WTC11 (cell line): Measurements from ENCODE around the gene LIMS4.
"Not testable (repeated sequence)": the region's sequence is repeated elsewhere in the genome, so short reads cannot be mapped to it uniquely, and the experiment has no call there.

Experiments
- FOXJ3 ChIP-seq: sonication (generic); formaldehyde crosslinking; IDR thresholded peaks from 2 replicates; pipeline ENCODE4 v1.9.0; 2021; ENCODE audit warnings: missing genetic modification reagents, mild to moderate bottlenecking, borderline replicate concordance
- KAT7 ChIP-seq: sonication (generic); formaldehyde crosslinking; IDR thresholded peaks from 2 replicates; pipeline ENCODE4 v1.8.1; 2023; ENCODE audit warnings: missing genetic modification reagents, mild to moderate bottlenecking, borderline replicate concordance
- NR2C2 ChIP-seq: sonication (generic); formaldehyde crosslinking; IDR thresholded peaks from 2 replicates; pipeline ENCODE4 v1.8.0; 2022; ENCODE audit warnings: mild to moderate bottlenecking, missing genetic modification reagents
- TP53 ChIP-seq: sonication (generic); formaldehyde crosslinking; IDR thresholded peaks from 2 replicates; pipeline ENCODE4 v1.8.1; 2023; ENCODE audit warnings: mild to moderate bottlenecking, missing genetic modification reagents
- ZNF671 ChIP-seq: fragments of 250-450 bp; sonication (Bioruptor Pico); IDR thresholded peaks from 2 replicates; pipeline ENCODE4 v1.8.0; 2021; ENCODE audit warnings: mild to moderate bottlenecking
- TF ChIP-seq, protein P1 (sequence below): fragments of 200-600 bp; IDR thresholded peaks from 2 replicates; pipeline ENCODE4 v1.8.0; 2022; ENCODE audit warnings: antibody characterized with exemption
- TF ChIP-seq, protein P2 (sequence below): sonication (generic); formaldehyde crosslinking; conservative IDR thresholded peaks from 2 replicates; pipeline ENCODE4 v1.8.1; 2023; ENCODE audit warnings: mild to moderate bottlenecking, low read depth, missing genetic modification reagents, moderate library complexity
- TF ChIP-seq, protein P3 (sequence below): sonication (generic); formaldehyde crosslinking; IDR thresholded peaks from 2 replicates; pipeline ENCODE4 v1.8.1; 2023; ENCODE audit warnings: mild to moderate bottlenecking, missing genetic modification reagents, borderline replicate concordance
- TF ChIP-seq, protein P4 (sequence below): sonication (generic); formaldehyde crosslinking; IDR thresholded peaks from 2 replicates; pipeline ENCODE4 v1.8.0; 2022; ENCODE audit warnings: missing genetic modification reagents
- TF ChIP-seq, protein P5 (sequence below): sonication (generic); formaldehyde crosslinking; IDR thresholded peaks from 2 replicates; pipeline ENCODE4 v1.8.1; 2023; ENCODE audit warnings: mild to moderate bottlenecking, missing genetic modification reagents, moderate library complexity
- TF ChIP-seq, protein P6 (sequence below): sonication (generic); formaldehyde crosslinking; IDR thresholded peaks from 2 replicates; pipeline ENCODE4 v1.8.0; 2022; ENCODE audit warnings: mild to moderate bottlenecking, missing genetic modification reagents
- TF ChIP-seq, protein P7 (sequence below): sonication (generic); formaldehyde crosslinking; IDR thresholded peaks from 2 replicates; pipeline ENCODE4 v1.8.1; 2023; ENCODE audit warnings: mild to moderate bottlenecking, moderate library complexity, missing genetic modification reagents

DNA sequence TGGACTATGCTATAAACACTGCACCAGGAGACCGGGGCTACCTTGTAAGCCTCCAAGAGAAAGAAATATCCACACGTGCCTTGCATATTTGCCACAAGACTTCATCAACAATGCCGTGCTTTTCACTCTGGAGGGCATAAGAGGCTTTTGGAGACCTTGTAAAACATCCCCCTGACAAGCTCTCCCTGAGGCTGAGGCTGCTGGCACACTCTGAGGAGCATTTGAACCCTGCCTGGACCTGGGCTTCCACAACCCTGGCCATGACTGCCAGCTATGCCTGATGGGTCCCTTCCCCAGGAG lies 393 bp upstream of the LIMS4 start:
- TF ChIP-seq, protein P1, sequence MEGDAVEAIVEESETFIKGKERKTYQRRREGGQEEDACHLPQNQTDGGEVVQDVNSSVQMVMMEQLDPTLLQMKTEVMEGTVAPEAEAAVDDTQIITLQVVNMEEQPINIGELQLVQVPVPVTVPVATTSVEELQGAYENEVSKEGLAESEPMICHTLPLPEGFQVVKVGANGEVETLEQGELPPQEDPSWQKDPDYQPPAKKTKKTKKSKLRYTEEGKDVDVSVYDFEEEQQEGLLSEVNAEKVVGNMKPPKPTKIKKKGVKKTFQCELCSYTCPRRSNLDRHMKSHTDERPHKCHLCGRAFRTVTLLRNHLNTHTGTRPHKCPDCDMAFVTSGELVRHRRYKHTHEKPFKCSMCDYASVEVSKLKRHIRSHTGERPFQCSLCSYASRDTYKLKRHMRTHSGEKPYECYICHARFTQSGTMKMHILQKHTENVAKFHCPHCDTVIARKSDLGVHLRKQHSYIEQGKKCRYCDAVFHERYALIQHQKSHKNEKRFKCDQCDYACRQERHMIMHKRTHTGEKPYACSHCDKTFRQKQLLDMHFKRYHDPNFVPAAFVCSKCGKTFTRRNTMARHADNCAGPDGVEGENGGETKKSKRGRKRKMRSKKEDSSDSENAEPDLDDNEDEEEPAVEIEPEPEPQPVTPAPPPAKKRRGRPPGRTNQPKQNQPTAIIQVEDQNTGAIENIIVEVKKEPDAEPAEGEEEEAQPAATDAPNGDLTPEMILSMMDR: not testable (repeated sequence)
- TF ChIP-seq, protein P2, sequence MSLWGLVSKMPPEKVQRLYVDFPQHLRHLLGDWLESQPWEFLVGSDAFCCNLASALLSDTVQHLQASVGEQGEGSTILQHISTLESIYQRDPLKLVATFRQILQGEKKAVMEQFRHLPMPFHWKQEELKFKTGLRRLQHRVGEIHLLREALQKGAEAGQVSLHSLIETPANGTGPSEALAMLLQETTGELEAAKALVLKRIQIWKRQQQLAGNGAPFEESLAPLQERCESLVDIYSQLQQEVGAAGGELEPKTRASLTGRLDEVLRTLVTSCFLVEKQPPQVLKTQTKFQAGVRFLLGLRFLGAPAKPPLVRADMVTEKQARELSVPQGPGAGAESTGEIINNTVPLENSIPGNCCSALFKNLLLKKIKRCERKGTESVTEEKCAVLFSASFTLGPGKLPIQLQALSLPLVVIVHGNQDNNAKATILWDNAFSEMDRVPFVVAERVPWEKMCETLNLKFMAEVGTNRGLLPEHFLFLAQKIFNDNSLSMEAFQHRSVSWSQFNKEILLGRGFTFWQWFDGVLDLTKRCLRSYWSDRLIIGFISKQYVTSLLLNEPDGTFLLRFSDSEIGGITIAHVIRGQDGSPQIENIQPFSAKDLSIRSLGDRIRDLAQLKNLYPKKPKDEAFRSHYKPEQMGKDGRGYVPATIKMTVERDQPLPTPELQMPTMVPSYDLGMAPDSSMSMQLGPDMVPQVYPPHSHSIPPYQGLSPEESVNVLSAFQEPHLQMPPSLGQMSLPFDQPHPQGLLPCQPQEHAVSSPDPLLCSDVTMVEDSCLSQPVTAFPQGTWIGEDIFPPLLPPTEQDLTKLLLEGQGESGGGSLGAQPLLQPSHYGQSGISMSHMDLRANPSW (CRISPR knock-in tag): not testable (repeated sequence)
- TF ChIP-seq, protein P3, sequence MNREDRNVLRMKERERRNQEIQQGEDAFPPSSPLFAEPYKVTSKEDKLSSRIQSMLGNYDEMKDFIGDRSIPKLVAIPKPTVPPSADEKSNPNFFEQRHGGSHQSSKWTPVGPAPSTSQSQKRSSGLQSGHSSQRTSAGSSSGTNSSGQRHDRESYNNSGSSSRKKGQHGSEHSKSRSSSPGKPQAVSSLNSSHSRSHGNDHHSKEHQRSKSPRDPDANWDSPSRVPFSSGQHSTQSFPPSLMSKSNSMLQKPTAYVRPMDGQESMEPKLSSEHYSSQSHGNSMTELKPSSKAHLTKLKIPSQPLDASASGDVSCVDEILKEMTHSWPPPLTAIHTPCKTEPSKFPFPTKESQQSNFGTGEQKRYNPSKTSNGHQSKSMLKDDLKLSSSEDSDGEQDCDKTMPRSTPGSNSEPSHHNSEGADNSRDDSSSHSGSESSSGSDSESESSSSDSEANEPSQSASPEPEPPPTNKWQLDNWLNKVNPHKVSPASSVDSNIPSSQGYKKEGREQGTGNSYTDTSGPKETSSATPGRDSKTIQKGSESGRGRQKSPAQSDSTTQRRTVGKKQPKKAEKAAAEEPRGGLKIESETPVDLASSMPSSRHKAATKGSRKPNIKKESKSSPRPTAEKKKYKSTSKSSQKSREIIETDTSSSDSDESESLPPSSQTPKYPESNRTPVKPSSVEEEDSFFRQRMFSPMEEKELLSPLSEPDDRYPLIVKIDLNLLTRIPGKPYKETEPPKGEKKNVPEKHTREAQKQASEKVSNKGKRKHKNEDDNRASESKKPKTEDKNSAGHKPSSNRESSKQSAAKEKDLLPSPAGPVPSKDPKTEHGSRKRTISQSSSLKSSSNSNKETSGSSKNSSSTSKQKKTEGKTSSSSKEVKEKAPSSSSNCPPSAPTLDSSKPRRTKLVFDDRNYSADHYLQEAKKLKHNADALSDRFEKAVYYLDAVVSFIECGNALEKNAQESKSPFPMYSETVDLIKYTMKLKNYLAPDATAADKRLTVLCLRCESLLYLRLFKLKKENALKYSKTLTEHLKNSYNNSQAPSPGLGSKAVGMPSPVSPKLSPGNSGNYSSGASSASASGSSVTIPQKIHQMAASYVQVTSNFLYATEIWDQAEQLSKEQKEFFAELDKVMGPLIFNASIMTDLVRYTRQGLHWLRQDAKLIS (CRISPR knock-in tag): not testable (repeated sequence)
- TF ChIP-seq, protein P4, sequence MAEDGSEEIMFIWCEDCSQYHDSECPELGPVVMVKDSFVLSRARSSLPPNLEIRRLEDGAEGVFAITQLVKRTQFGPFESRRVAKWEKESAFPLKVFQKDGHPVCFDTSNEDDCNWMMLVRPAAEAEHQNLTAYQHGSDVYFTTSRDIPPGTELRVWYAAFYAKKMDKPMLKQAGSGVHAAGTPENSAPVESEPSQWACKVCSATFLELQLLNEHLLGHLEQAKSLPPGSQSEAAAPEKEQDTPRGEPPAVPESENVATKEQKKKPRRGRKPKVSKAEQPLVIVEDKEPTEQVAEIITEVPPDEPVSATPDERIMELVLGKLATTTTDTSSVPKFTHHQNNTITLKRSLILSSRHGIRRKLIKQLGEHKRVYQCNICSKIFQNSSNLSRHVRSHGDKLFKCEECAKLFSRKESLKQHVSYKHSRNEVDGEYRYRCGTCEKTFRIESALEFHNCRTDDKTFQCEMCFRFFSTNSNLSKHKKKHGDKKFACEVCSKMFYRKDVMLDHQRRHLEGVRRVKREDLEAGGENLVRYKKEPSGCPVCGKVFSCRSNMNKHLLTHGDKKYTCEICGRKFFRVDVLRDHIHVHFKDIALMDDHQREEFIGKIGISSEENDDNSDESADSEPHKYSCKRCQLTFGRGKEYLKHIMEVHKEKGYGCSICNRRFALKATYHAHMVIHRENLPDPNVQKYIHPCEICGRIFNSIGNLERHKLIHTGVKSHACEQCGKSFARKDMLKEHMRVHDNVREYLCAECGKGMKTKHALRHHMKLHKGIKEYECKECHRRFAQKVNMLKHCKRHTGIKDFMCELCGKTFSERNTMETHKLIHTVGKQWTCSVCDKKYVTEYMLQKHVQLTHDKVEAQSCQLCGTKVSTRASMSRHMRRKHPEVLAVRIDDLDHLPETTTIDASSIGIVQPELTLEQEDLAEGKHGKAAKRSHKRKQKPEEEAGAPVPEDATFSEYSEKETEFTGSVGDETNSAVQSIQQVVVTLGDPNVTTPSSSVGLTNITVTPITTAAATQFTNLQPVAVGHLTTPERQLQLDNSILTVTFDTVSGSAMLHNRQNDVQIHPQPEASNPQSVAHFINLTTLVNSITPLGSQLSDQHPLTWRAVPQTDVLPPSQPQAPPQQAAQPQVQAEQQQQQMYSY (CRISPR knock-in tag): not testable (repeated sequence)
- TF ChIP-seq FOXJ3 (CRISPR knock-in tag); KAT7 (CRISPR knock-in tag); TP53 (CRISPR knock-in tag); ZNF671; NR2C2 (CRISPR knock-in tag): not testable (repeated sequence)
- TF ChIP-seq, protein P5, sequence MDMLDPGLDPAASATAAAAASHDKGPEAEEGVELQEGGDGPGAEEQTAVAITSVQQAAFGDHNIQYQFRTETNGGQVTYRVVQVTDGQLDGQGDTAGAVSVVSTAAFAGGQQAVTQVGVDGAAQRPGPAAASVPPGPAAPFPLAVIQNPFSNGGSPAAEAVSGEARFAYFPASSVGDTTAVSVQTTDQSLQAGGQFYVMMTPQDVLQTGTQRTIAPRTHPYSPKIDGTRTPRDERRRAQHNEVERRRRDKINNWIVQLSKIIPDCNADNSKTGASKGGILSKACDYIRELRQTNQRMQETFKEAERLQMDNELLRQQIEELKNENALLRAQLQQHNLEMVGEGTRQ (CRISPR knock-in tag): not testable (repeated sequence)
- TF ChIP-seq, protein P6, sequence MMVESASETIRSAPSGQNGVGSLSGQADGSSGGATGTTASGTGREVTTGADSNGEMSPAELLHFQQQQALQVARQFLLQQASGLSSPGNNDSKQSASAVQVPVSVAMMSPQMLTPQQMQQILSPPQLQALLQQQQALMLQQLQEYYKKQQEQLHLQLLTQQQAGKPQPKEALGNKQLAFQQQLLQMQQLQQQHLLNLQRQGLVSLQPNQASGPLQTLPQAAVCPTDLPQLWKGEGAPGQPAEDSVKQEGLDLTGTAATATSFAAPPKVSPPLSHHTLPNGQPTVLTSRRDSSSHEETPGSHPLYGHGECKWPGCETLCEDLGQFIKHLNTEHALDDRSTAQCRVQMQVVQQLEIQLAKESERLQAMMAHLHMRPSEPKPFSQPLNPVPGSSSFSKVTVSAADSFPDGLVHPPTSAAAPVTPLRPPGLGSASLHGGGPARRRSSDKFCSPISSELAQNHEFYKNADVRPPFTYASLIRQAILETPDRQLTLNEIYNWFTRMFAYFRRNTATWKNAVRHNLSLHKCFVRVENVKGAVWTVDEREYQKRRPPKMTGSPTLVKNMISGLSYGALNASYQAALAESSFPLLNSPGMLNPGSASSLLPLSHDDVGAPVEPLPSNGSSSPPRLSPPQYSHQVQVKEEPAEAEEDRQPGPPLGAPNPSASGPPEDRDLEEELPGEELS (CRISPR knock-in tag): not testable (repeated sequence)
- TF ChIP-seq, protein P7, sequence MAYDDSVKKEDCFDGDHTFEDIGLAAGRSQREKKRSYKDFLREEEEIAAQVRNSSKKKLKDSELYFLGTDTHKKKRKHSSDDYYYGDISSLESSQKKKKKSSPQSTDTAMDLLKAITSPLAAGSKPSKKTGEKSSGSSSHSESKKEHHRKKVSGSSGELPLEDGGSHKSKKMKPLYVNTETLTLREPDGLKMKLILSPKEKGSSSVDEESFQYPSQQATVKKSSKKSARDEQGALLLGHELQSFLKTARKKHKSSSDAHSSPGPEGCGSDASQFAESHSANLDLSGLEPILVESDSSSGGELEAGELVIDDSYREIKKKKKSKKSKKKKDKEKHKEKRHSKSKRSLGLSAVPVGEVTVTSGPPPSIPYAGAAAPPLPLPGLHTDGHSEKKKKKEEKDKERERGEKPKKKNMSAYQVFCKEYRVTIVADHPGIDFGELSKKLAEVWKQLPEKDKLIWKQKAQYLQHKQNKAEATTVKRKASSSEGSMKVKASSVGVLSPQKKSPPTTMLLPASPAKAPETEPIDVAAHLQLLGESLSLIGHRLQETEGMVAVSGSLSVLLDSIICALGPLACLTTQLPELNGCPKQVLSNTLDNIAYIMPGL (CRISPR knock-in tag): not testable (repeated sequence)
